B cell (primary cell): ENCODE data around the gene SIK3. TPM values are rescaled to one million over a fixed set of nuclear protein-coding genes. Genes with fewer than 3 reads are reported as not detected.
A peak's percentile ranks its signal among the peaks of the same experiment; 100 is the strongest.

Source experiments
- ATAC-seq: fragments of 200-7000 bp; cut with Tn5 transposase; one replicate; pipeline ENCODE4 v1.10.0; 2021; ENCODE audit warnings: low read depth, mild to moderate bottlenecking, moderate number of reproducible peaks, moderate library complexity
- CTCF ChIA-PET: fragments of 350-600 bp; sonication (Branson Sonifier 250); formaldehyde crosslinking; loops from one replicate; lab custom pipeline; 2021; ENCODE audit warnings: antibody characterized with exemption, inconsistent platforms; lab: Charles Lee
- POLR2A ChIA-PET: fragments of 350-600 bp; sonication (Branson Sonifier 250); formaldehyde crosslinking; loops from one replicate; lab custom pipeline; 2021; ENCODE audit warnings: antibody characterized with exemption; lab: Charles Lee
- DNase-seq: peaks from one replicate; pipeline ENCODE4 v3.0.0; 2013
- H2AFZ ChIP-seq: 2 replicates; pipeline ENCODE4 v1.6.1; 2012; ENCODE audit warnings: mild to moderate bottlenecking, low read depth, low read length; ENCODE audit not compliant: insufficient read depth, poor library complexity, severe bottlenecking
- H3K27ac ChIP-seq, 2 donors: 1 replicate in 1 of 2; 2 replicates in 1 of 2; pipeline ENCODE4 v1.5.1; 2012 to 2013; ENCODE audit warnings: low read length in 2 of 2, mild to moderate bottlenecking in 2 of 2, moderate library complexity in 1 of 2
- H3K27me3 ChIP-seq, 4 experiments: fragments of 200-600 bp in 1 of 4; sonication (generic) in 1 of 4; replicated peaks in 1 of 4; 1 replicate in 2 of 4; 2 replicates in 2 of 4; pipeline versions ENCODE4 v1.6.1 to v1.7.0; 2013 to 2016; ENCODE audit warnings: low read length in 3 of 4, mild to moderate bottlenecking in 2 of 4, mixed read lengths in 1 of 4, moderate library complexity in 1 of 4; ENCODE audit not compliant: insufficient read depth in 4 of 4, control insufficient read depth in 3 of 4; ENCODE audit errors: control extremely low read depth in 1 of 4
- H3K36me3 ChIP-seq, 2 experiments: replicated peaks in 1 of 2; 1 replicate in 1 of 2; 2 replicates in 1 of 2; pipeline versions ENCODE4 v1.6.1 to v1.7.1; 2013; ENCODE audit warnings: low read length in 1 of 2; ENCODE audit not compliant: insufficient read depth in 2 of 2, control insufficient read depth in 1 of 2; ENCODE audit errors: control extremely low read depth in 1 of 2, extremely low read depth in 1 of 2
- H3K4me1 ChIP-seq, 2 donors: fragments of 200-600 bp in 1 of 2; sonication (generic) in 1 of 2; 1 replicate in 1 of 2; 2 replicates in 1 of 2; pipeline versions ENCODE4 v1.5.1 to v1.6.1; 2013 to 2017; ENCODE audit warnings: low read length in 2 of 2; ENCODE audit not compliant: control insufficient read depth in 2 of 2, insufficient read depth in 2 of 2
- H3K4me2 ChIP-seq: replicated peaks from 2 replicates; pipeline ENCODE3; 2012; ENCODE audit warnings: mild to moderate bottlenecking, low read depth, low read length; ENCODE audit not compliant: poor library complexity, severe bottlenecking
- H3K4me3 ChIP-seq, 5 experiments: fragments of 200-600 bp in 1 of 5; sonication (generic) in 1 of 5; 1 replicate in 3 of 5; 2 replicates in 2 of 5; pipeline versions ENCODE4 v1.5.1 to v1.7.0; 2011 to 2016; ENCODE audit warnings: low read length in 4 of 5, mild to moderate bottlenecking in 4 of 5, low read depth in 2 of 5, control low read depth in 1 of 5, moderate library complexity in 1 of 5; ENCODE audit not compliant: insufficient read depth in 1 of 5; ENCODE audit errors: control extremely low read depth in 1 of 5, extremely low read depth in 1 of 5
- H3K79me2 ChIP-seq: fragments of 200-600 bp; sonication (generic); one replicate; pipeline ENCODE4 v1.6.0; 2016; ENCODE audit warnings: low read length; ENCODE audit not compliant: control insufficient read depth, insufficient read depth
- H3K9ac ChIP-seq: fragments of 200-600 bp; sonication (generic); 2 replicates; pipeline ENCODE4 v1.6.1; 2017; ENCODE audit warnings: mild to moderate bottlenecking, low read length, moderate library complexity
- H3K9me3 ChIP-seq, 3 donors: one replicate each; pipeline versions ENCODE4 v1.6.1 to v1.7.1; 2013; ENCODE audit warnings: low read length in 2 of 3; ENCODE audit not compliant: control insufficient read depth in 2 of 3, insufficient read depth in 1 of 3; ENCODE audit errors: control extremely low read depth in 1 of 3
- H4K20me1 ChIP-seq: 2 replicates; pipeline ENCODE4 v1.6.0; 2012; ENCODE audit warnings: mild to moderate bottlenecking, low read length; ENCODE audit not compliant: insufficient read depth, control insufficient read depth, poor library complexity, severe bottlenecking
- H3K27ac Mint-ChIP-seq: one replicate; pipeline ENCODE4 v1.8.0; 2021; ENCODE audit warnings: mixed read lengths
- H3K27me3 Mint-ChIP-seq: one replicate; pipeline ENCODE4 v1.8.0; 2021; ENCODE audit warnings: mixed read lengths
- H3K4me1 Mint-ChIP-seq: one replicate; pipeline ENCODE4 v1.8.0; 2021; ENCODE audit warnings: mixed read lengths
- H3K4me3 Mint-ChIP-seq: one replicate; pipeline ENCODE4 v1.8.0; 2021; ENCODE audit warnings: mixed read lengths
- H3K9me3 Mint-ChIP-seq: one replicate; pipeline ENCODE4 v1.8.0; 2022; ENCODE audit warnings: mixed read lengths; ENCODE audit not compliant: insufficient read depth
- EZH2 ChIP-seq: IDR thresholded peaks from 2 replicates; pipeline ENCODE4 v1.6.1; 2012; ENCODE audit warnings: borderline replicate concordance, low read depth, mild to moderate bottlenecking, moderate library complexity, low read length; ENCODE audit not compliant: insufficient read depth, poor library complexity, severe bottlenecking
- WGBS: methylation state at CpG from one replicate; pipeline ENCODE4 v1.1.5; 2013; ENCODE audit warnings: missing lambda C conversion rate; ENCODE audit not compliant: insufficient coverage; 5-methylcytosine and 5-hydroxymethylcytosine counted together
- intact Hi-C: fragments of 100-400 bp; cut with micrococcal nuclease; formaldehyde crosslinking; loops from one replicate; pipeline ENCODE4 v1.10.0; 2022
- polyA plus RNA-seq: library from polyadenylated mRNA; depleted of rRNA; stranded (reverse); fragments of >200 nt; gene quantifications from 2 replicates; pipeline ENCODE4 v1.2.3, GENCODE V29; 2012
- total RNA-seq, 2 donors: library from RNA; stranded (reverse); fragments of 120-200 nt in 1 of 2; gene quantifications; 1 replicate in 1 of 2; 2 replicates in 1 of 2; pipeline versions ENCODE4 v1.2.3 to v1.2.4, GENCODE V29; 2013 to 2022
- TF ChIP-seq, protein P1 (sequence below): fragments of 200-600 bp; IDR thresholded peaks from one replicate; pipeline ENCODE4 v1.8.0; 2022; ENCODE audit warnings: antibody characterized with exemption, mild to moderate bottlenecking

SIK3 gene
- total and polyA plus RNA-seq, 2 donors (not counting 1 experiment from before 2014, with no cell fraction given) = 36.5 to 180 TPM

- WGBS = no CpG with 5 or more reads among the region's 7 CpGs
- no peaks in the 10 kb centered on the region for H3K27me3 ChIP-seq
- peaks cover 1 to 3% (median 3%) of the 10 kb centered on the region in 3 donors for H3K9me3 ChIP-seq
- H3K27ac ChIP-seq = peak overlapping the region; percentile 77 to 80
- Mint-ChIP-seq H3K4me1 (peaks cover 58% of the 10 kb centered on the region), H3K27me3 (no peaks in the 10 kb centered on the region), H3K9me3 (no peaks in the 10 kb centered on the region), H3K27ac (peak overlapping the region; percentile 71), H3K4me3 (peak overlapping the region; percentile 65)
- H3K4me3 ChIP-seq = peak overlapping the region in 3 of 5 experiments; percentile 3 to 21 (median 13)
- DNase-seq = no peak
- TF ChIP-seq EZH2 = no peak
- TF ChIP-seq, protein P1, sequence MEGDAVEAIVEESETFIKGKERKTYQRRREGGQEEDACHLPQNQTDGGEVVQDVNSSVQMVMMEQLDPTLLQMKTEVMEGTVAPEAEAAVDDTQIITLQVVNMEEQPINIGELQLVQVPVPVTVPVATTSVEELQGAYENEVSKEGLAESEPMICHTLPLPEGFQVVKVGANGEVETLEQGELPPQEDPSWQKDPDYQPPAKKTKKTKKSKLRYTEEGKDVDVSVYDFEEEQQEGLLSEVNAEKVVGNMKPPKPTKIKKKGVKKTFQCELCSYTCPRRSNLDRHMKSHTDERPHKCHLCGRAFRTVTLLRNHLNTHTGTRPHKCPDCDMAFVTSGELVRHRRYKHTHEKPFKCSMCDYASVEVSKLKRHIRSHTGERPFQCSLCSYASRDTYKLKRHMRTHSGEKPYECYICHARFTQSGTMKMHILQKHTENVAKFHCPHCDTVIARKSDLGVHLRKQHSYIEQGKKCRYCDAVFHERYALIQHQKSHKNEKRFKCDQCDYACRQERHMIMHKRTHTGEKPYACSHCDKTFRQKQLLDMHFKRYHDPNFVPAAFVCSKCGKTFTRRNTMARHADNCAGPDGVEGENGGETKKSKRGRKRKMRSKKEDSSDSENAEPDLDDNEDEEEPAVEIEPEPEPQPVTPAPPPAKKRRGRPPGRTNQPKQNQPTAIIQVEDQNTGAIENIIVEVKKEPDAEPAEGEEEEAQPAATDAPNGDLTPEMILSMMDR = no peak
- no peak overlapping the region for H2AFZ ChIP-seq
- H3K36me3 ChIP-seq = no peaks in the 10 kb centered on the region
- H3K4me2 ChIP-seq = peak overlapping the region; percentile 61
- peaks cover 54 to 62% of the 10 kb centered on the region in 2 donors for H3K4me1 ChIP-seq
- peaks cover 43% of the 10 kb centered on the region for H4K20me1 ChIP-seq
- ChIA-PET CTCF (interaction anchor here (0.8 to 1.8 kb wide), 4 partner anchors 20 to 90 kb away, joined by 3 to 8 read pairs (median 4); no protein-coding TSS in a partner anchor), POLR2A (interaction anchor here (0.6 to 0.8 kb wide), 3 partner anchors 53 to 1360 kb away, joined by 3 to 4 read pairs (median 3); partner anchors contain the start of gene SIK3)
- peak; percentile 12 for ATAC-seq
- peaks cover 98% of the 10 kb centered on the region for H3K79me2 ChIP-seq
- intact Hi-C loops = loop anchor here (2.0 to 5.0 kb wide), 5 partner anchors 15 to 93 kb away; partner anchors contain the start of gene SIK3
- peak overlapping the region; percentile 24 for H3K9ac ChIP-seq
Measured at GRCh38 chr11:117019871-117020270, 78.4 kb downstream of the SIK3 start.

- Histone ChIP-seq H3K27ac (peak overlapping the region in 1 of 2 donors; percentile 16), H3K27me3 (no peaks in the 10 kb centered on the region), H3K4me3 (no peak overlapping the region), H4K20me1 (peaks cover 45% of the 10 kb centered on the region), H3K9me3 (peaks cover 1 to 3% (median 3%) of the 10 kb centered on the region in 3 donors), H3K9ac (no peak overlapping the region), H3K36me3 (peaks cover 0 to under 1% of the 10 kb centered on the region in 2 experiments), H2AFZ (no peak overlapping the region), H3K4me1 (peaks cover 38 to 41% of the 10 kb centered on the region in 2 donors), H3K4me2 (no peak overlapping the region), H3K79me2 (peaks cover 99% of the 10 kb centered on the region)
- no peak for DNase-seq
- ChIA-PET POLR2A (no interaction called here), CTCF (interaction anchor here (1.1 kb wide), 1 partner anchor 20 kb away, joined by 3 read pairs; no protein-coding TSS in a partner anchor)
- intact Hi-C loops = no loop called here
- Mint-ChIP-seq H3K4me3 (no peak overlapping the region), H3K27ac (no peak overlapping the region), H3K9me3 (no peaks in the 10 kb centered on the region), H3K4me1 (peaks cover 46% of the 10 kb centered on the region), H3K27me3 (no peaks in the 10 kb centered on the region)
- WGBS = no CpG with 5 or more reads among the region's 1 CpG
- ATAC-seq = no peak
- TF ChIP-seq, protein P1 = no peak
- no peak for TF ChIP-seq EZH2
Measured at GRCh38 chr11:117017456-117017855, 80.8 kb downstream of the SIK3 start.
